T-helper 22 cell (primary cell): ENCODE measurements around the gene C6orf47.

Experiments used
- DNase-seq: peaks from one replicate; pipeline ENCODE4 v3.0.0-alpha.2; 2020; ENCODE audit warnings: low read depth

The C6orf47 gene

DNA sequence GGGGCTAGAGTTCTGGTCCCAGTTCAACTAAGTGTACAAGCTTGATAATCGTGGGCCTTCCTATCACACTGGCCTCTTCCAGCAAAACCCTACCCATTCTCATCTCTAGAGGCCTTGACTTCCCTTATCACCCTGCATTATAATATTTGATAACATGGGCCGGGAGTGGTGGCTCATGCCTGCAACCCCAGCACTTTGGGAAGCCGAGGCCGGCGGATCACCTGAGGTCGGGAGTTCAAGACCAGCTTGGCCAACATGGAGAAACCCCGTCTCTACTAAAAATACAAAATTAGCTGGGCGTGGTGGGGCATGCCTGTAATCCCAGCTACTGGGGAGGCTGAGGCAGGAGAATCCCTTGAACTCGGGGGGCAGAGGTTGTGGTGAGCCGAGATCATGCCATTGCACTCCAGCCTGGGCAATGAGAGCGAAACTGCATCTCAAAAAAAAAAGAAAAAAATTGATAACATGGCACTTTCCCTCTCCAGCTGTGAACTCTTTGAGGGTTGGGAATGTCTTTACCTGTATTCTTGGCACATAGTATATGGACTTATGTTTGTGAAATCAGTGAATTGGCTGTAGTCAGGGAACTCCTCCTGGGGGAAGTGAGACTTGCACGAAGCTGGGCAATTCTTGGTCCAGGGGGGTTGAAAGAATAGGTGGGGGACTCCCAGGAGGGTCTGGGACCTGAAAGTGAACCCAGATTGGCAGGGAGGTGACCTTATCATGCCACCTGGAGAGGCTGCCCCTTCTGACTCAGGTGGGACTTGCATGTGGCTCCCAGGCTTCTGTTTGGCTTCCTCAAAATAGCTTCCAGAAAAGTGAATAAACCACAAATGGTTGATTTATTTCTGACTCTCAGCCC is 915 bp upstream of the C6orf47 start:
- no peak for DNase-seq

DNA sequence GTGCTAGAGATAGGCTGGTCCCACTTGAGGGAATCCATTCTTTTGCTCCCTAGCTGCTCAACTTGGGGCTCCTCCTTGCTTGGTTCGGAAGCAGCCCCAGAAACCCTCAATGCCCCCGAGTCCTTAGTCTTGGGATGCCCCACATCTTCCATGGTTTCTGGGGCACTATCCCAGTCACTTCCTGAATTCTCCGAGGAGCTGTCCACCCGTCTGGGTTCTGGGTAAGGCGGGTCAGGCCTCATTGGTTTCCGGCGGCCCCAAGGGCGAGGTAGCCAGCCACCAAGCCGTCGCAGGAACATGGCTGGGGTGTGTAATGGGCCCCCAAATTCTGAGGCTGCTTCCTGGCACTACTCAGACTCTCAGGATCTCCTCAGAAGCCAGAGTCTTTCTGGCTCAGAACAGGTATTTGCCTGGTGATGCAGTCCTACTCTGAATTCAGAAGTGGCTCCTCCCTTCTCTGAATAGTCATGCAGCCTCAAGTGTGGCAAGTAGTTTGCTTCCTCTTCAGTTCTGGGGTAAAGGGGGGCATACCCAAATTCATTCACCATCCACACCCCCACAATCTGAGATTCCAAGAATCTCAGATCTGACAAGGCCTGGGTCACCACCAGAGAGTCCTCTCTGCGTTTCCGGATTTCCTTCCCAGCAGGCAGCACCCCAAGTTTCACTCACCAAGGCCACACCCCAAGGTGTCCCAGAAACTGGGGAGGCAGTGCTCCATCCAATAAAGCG is 763 bp downstream of the C6orf47 start:
- DNase-seq = no peak

DNA sequence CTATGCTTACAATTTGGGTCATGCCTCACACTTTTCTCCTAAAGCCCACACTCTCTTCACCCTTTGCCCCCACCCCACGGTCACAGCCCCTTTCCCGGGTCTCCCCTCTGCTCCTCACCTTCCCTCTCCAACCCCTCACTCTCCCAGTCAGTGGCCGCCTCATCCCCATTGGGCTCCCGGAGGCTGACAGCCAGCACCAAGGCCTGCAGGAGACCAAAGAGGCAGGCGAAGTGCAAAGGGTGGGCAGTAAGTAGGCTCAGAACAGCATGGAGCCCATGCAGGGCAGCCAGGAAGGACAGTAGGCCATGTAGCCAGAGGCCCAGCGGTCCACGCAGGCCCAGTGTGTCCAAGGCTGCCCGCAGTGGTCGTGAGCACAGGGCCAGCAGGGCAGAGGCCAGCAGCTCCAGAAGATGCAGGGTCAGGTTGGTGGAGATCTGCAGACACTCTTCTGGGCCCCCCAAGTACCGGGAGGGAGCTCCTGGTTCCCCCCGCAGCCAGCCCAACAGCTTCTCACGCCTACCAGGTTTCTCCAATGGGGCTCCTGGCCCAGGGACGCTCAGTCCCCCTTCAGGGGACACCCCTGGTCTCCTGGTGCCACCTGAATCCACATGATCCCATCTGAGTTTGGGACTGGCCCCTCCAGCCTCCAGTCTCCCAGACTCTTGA is 1.5 kb downstream of the C6orf47 start:
- DNase-seq = no peak

DNA sequence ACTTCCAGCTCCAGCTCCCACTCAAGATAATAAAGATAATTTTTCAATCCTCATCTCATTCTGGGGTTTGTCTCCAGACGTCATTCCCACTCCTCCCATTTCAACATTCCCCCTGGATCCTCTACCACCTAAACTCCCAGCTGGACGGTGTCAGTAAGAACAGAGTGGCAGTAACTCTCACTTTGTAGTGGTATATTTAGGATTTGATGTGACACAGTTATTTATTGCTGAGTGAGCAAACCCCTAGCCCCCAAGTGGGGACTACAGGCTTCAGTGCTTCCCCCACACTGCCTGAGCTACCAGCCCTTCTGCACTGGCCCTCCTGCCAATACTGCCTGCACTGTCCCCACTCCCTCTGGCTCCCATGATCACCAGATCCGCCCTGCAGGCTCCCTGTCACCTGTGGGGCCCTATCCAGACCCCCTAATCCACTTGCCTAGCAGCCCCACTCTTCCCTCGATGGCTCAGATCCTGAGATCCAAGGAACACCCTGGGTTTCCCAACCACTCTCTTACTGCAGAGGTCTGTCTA is 2.4 kb downstream of the C6orf47 start:
- DNase-seq = no peak

DNA sequence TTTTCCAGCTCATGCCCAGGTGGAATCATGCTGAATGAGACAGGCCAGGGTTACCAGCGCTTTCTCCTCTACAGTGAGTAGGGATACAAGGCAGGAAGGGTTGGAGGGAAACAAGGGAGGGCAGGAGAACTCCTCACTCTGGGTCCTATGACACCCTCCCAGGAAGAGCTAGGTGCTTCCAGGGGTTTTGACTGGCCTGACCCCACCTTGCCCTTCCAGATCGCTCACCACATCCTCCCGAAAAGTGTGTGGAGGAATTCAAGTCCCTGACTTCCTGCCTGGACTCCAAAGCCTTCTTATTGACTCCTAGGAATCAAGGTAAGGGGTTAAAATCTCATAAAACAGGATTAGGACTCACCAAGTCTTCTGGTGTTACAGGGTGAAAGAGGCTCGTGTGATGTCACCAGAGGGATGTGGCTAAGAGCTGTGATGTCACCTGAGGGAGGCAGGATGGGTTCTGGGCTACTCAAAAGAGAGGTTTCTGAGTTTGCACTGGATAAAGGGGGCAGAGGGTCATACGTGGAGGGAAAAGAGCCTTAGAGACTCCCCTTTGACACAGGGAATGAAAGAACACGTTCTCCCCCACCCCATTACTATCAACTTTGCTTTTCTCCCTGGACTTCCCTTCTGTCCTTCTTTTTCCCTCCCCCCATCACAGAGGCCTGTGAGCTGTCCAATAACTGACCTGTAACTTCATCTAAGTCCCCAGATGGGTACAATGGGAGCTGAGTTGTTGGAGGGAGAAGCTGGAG is 3.0 kb downstream of the C6orf47 start:
- no peak for DNase-seq

DNA sequence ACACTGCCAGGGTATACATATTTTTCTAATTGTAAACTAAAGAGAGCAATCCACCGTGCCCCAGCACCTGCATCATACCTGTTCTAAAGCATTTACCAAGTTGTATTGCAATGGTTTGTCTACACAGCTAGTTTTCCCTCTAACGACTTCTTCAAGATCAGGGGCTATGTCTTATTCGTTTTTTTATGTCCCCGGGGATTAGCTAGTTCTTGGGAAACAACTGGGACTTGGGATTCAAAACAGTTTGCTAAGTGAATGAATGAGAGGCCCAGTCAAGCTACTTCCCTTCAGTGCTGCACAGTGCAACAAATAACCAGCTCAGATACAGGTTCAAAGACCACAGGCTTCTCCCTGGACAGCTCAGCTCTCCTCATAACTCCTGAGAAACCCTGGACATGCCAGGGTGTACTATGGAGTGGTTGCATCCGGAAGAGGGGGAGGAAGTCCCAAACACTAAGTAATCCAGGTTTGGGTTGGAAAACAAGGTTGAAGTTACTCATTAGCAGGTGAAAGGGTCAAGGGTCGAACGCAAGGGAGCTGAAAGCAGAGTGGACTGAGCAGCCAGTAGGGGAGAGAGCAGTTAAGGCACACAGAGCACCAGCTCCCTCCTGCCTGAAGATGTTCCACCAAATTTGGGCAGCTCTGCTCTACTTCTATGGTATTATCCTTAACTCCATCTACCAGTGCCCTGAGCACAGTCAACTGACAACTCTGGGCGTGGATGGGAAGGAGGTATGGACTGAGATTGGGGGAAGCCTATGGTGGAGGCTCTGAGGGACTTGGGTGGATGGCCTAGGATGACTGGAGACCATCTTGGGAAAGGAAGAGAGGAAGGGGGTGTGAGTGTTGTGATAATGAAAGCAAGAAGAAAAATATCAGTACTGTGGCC is 5.0 kb downstream of the C6orf47 start, which contains the start of gene APOM:
APOM (plus strand) TSS at position 546 of the 889 bp plus-strand sequence; CDS start at position 619, 73 bp downstream.
- DNase-seq = no peak

DNA sequence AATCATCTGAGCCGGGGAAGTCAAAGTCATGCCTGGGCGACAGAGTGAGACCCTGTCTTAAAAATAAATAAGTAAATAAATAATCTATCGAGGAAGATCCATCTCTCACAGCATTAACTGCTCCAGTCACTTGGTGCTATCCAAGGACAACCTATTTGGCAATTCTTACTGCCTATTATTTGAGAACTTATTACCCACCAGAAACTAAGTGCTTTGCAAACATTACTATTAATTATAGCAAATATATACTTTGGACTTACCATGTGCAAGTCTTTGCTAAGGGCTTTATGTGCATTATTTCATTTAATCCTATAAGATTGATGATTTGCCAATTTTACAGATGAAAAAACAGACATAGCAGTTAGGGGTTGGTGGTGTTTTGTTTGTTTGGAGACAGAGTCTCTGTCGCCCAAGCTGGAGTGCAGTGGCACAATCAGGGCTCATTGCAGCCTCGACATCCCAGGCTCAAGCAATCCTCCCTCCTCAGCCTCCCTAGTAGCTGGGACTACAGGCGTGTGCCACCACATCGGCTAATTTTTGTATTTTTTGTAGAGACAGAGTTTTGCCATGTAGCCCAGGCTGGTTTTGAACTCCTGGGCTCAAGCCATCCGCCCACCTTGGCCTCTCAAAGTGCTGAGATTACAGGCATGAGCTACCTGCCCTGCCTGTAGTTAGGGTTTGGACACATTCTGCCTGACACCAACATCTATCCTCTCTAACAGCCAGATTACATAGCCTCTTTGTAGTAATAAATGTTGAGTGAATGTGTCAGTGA is 5.8 kb downstream of the C6orf47 start:
- DNase-seq = no peak

DNA sequence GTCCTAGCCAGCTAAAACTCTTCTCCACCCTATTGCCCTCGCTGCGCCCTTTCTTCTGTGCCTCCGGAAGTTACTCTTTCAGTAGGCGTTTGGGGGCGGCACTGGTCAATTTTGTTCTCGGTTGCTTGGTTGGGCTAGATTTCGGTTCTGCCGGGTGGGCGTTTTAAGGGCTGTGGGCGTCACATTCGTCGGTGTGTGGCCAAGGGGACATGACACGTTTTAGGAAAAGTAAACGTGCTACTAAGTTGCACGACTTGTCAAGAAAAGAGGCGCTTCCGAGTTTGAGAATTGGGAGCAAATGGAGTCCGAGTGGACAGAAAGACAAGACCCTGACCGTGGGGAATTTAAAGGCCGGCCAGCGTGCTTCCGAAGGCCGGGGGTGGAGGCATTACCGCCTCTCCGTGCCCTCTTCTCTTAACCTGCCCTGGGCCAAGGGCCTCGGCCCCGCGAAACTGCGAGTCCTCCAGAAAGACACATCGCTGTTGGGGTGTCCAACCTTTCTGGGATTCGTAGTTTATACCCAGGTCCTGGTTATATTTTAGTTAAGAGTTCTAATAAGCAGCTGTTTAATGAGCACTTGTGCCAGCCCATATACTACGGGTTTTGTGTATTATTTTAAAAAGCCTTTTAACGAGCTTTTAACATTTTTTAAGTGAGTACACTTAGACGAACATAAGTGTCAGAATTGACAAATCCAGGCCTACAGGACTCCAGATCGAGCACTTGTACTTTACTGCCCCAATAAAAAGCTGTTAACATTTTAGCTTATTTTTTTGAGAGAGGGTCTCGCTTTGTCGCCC is 7.5 kb downstream of the C6orf47 start:
- DNase-seq = peak; percentile 80

DNA sequence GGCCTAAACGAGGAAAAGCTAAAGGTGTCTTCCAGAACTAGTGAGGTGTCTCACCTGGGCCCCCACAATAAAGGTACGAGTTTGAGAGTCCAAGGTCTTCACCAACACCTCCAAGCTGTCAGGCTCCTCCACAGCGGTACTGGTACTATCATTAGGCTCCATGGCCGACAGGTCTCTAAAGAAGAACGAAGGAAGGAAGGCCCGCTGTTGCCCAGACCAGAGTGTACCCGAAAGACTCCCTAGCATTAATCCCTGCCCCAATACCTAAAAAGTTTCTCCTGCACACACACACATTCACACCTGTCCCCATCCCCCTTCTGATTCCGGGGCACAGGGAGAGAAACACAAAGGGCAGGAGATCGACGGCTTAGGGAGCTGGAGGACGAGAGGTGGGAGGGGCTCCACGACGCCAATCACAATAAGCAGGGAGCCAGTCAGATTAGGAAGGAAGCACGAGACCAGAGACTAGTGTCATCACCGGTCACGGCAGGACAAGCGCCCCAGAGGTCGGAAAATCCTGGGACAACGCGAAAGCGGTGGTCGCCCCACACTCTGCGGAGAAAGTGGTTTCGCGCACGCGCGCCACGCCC is 8.9 kb downstream of the C6orf47 start:
- no peak for DNase-seq

DNA sequence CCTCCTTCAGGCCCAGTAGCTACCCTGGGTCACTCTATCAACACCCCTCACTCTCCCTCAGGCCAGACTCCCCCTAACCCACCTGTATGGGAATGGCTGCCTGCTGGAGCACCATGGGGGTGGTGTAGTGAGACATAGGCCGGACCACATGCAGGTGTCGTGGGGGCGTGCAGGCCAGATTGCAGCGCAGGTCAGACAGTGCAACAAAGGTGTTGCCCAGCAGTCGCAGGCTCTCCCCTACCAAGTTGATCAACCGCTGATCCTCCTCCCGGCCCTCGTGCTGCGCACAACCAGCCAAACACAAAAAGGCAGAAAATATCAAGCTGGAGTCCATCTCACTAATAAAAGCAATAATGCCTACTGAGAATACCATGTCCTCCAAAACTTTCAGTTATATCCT is 15.3 kb downstream of the C6orf47 start:
- no peak for DNase-seq

DNA sequence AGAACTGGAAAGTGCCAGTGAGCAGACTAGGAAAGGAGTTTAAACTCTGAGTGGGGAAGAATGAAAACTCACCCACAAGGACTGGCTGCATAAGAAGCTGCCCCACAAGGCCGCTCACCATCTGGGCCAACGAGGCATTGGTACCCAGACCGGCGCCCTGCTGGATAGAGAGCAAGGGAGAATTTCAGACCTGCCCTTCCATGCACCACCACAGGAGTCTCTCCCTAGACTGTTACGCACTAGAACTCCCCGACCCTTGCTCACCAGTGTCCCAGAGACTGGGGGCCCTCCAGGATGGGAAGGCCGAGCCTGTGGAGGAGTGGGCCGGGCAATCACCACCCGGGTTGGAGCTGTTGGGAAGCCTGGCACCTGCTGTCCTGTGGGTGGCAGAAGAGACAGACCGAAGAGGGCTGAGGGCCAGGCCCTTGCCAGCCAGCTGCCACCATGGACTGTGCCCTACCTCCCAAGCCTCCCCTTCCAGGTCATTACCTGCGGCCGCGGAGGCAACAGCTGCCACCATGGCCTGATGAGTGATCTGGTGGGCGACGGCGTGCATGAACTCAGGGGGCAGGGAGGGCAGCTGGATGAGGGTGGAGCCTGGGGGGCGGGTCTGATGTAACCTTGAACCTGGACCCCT is 16.6 kb downstream of the C6orf47 start:
- DNase-seq = no peak

DNA sequence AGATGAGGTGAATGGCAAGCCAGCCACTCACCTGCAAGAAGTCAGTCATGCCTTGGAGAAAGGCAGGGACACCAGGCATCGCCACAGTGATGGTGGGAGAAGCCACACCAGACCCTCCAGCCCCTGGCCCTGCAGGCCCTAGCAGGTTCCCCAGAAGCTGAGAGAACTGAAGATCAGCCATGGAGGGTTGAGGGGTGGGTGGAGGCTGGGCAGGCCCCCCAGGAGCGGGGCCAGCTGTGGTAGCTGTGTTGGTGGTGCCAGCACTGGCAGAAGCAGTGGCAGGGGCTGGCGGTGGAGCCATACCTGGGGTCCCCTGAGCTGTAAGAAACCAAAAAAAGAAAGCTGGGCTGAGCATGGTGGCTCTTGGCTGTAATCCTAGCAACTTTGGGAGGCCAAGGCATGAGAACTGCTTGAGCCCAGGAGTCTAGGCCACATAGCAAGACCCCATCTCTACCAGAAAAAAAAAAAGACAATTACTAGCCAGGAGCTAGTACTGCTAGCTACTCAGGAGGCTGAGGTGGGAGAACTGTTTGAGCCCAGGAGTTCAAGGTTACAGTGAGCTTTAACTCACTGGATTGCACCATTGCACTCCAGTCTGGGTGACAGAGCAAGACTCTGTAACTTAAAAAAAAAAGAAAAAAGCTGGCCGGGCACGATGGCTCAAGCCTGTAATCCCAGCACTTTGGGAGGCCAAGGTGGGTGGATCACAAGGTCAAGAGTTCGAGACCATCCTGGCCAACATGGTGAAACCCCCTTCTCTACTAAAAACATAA is 17.6 kb downstream of the C6orf47 start:
- DNase-seq = no peak

DNA sequence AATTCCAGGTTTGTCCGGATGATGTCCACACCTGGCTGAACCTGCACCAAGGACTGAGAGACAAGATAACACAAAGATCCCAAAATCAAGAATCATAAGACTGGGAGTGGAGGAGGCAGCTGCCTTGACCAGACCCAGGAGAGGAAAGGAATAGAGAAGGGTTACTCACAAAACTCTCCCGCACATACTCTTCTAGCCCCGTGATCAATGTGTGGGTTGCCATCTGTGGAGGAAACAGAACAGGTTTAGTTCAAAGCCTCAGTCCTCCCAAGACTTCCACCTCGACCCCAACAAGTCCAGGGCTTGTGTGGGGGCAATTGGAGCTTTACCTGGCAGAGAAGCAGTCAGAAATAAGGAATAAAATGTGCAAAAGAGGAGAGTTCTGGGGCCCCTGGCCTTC is 19.2 kb downstream of the C6orf47 start:
- DNase-seq = no peak

DNA sequence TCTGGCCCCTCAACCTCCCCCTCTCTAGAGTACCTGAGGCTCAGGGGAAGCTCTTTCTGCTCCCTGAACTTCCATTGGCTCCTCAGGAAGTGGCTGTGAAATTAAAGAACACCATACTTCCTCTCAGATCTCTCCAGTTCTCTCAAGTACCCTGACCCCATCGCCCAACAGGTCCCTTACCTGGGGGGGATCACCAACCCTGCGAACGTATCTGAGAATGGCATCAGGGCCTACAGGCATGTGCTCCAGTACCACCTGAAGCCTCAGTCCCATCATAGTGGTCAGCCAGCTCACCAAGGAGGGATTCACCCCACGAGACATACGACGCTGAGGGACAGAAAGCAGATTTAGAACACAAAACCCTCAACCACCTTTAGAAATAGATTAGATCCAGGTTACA is 20.0 kb downstream of the C6orf47 start:
- DNase-seq = no peak

DNA sequence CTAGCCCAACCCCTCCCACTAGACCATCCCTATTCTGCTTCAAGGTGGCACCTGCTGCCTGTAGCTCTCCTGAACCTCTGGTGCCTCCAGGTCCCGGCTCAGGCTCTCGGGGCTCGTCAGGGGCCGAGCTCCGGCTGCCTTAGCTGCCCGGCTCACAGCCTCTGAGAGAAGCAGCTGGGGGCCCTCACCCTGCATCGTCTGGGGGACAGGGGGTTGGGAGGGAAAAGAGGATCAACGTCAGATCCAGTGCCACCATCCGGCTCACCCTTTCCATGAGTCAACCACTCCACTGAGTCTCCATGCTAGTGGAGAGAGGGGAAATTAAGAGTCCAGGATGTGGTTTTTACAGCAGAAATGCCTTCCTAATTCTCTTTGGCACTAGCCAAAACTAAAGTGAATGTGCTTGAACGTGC is 21.1 kb downstream of the C6orf47 start:
- DNase-seq = no peak

DNA sequence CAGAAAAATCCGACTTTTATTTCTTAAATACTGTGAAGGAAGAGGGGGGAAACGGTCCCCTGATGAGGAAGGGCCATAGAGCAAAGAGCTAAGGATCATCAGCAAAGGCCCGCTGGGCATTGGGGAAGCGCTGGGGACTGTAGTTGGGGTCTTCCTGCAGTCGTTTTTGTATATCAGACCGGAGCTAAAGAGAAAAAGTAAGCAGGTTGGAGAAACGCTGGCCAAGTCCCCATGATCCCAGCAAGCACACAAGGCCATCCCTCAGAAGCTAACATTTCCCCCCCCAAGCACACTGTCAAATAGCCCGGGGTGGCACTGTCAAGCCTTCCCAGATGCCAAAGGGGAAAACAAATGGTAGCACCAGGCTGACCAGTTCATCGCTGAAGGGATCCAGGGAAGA is 21.5 kb downstream of the C6orf47 start:
- no peak for DNase-seq
